Measurements from ENCODE around the gene SLC1A1.
"Not testable (repeated sequence)": the region's sequence is repeated elsewhere in the genome, so short reads cannot be mapped to it uniquely, and the experiment has no call there.

Gene SLC1A1

GRCh38 chr9:4507306-4508130 lies 17.2 kb downstream of the SLC1A1 start:
- no peak for DNase-seq

- no peak for DNase-seq
Measured at GRCh38 chr9:4508246-4508906, 18.1 kb downstream of the SLC1A1 start.

GRCh38 chr9:4508907-4509589 lies 18.8 kb downstream of the SLC1A1 start:
- no peak for DNase-seq

GRCh38 chr9:4509590-4509984 lies 19.3 kb downstream of the SLC1A1 start:
- no peak for DNase-seq

- DNase-seq = no peak
Measured at GRCh38 chr9:4510546-4511322, 20.5 kb downstream of the SLC1A1 start.

- DNase-seq = no peak
Measured at GRCh38 chr9:4514252-4515128, 24.2 kb downstream of the SLC1A1 start.

- DNase-seq = no peak
Measured at GRCh38 chr9:4515958-4516375, 25.7 kb downstream of the SLC1A1 start.

- DNase-seq = no peak
Measured at GRCh38 chr9:4517274-4517673, 27.0 kb downstream of the SLC1A1 start.

GRCh38 chr9:4519604-4520003 lies 29.3 kb downstream of the SLC1A1 start:
- DNase-seq = no peak

- DNase-seq = no peak
Measured at GRCh38 chr9:4520055-4520454, 29.8 kb downstream of the SLC1A1 start.

- no peak for DNase-seq
Measured at GRCh38 chr9:4530375-4530774, 40.1 kb downstream of the SLC1A1 start.

- DNase-seq = not testable (repeated sequence)
Measured at GRCh38 chr9:4530831-4531230, 40.6 kb downstream of the SLC1A1 start.

- DNase-seq = peak in 1 of 2 experiments; percentile 11
Measured at GRCh38 chr9:4531355-4531754, 41.1 kb downstream of the SLC1A1 start.

- not testable (repeated sequence) for DNase-seq
Measured at GRCh38 chr9:4533881-4534280, 43.6 kb downstream of the SLC1A1 start.

- not testable (repeated sequence) for DNase-seq
Measured at GRCh38 chr9:4536196-4536595, 45.9 kb downstream of the SLC1A1 start.

GRCh38 chr9:4537581-4537980 lies 47.3 kb downstream of the SLC1A1 start:
- DNase-seq = no peak

- DNase-seq = no peak
Measured at GRCh38 chr9:4538107-4538506, 47.8 kb downstream of the SLC1A1 start.

- DNase-seq = no peak
Measured at GRCh38 chr9:4538621-4539020, 48.4 kb downstream of the SLC1A1 start.

GRCh38 chr9:4540425-4540824 lies 50.2 kb downstream of the SLC1A1 start:
- no peak for DNase-seq

- DNase-seq = no peak
Measured at GRCh38 chr9:4541281-4541680, 51.0 kb downstream of the SLC1A1 start.

GRCh38 chr9:4541856-4542255 lies 51.6 kb downstream of the SLC1A1 start:
- DNase-seq = no peak

- DNase-seq = not testable (repeated sequence)
Measured at GRCh38 chr9:4544714-4545113, 54.4 kb downstream of the SLC1A1 start.
